GM19452 (cell line): ENCODE measurements around the gene IGSF3.
"Not testable (repeated sequence)": the region's sequence is repeated elsewhere in the genome, so short reads cannot be mapped to it uniquely, and the experiment has no call there.

Experiments
- ATAC-seq: cut with Tn5 transposase; IDR thresholded peaks from one replicate; pipeline ENCODE4 v1.9.1; 2021; ENCODE audit not compliant: unreplicated experiment

The IGSF3 gene

GRCh38 chr1:116664366-116664977, 3.1 kb downstream of the IGSF3 start:
- ATAC-seq = no peak

GRCh38 chr1:116663821-116664220, 3.7 kb downstream of the IGSF3 start:
- ATAC-seq = no peak

GRCh38 chr1:116661633-116662032, 5.9 kb downstream of the IGSF3 start:
- no peak for ATAC-seq

- not testable (repeated sequence) for ATAC-seq
These were observed 8.9 kb downstream of the IGSF3 start for GRCh38 chr1:116658645-116659044.

- ATAC-seq = not testable (repeated sequence)
These were observed 9.7 kb downstream of the IGSF3 start for GRCh38 chr1:116657836-116658235.

GRCh38 chr1:116654351-116654750, 13.2 kb downstream of the IGSF3 start:
- no peak for ATAC-seq

GRCh38 chr1:116652598-116652997, 14.9 kb downstream of the IGSF3 start:
- not testable (repeated sequence) for ATAC-seq

GRCh38 chr1:116650781-116651180, 16.8 kb downstream of the IGSF3 start:
- not testable (repeated sequence) for ATAC-seq

GRCh38 chr1:116649041-116649440, 18.5 kb downstream of the IGSF3 start:
- not testable (repeated sequence) for ATAC-seq

GRCh38 chr1:116648325-116648724, 19.2 kb downstream of the IGSF3 start:
- not testable (repeated sequence) for ATAC-seq

GRCh38 chr1:116647186-116647585, 20.3 kb downstream of the IGSF3 start:
- not testable (repeated sequence) for ATAC-seq

- not testable (repeated sequence) for ATAC-seq
These were observed 20.8 kb downstream of the IGSF3 start for GRCh38 chr1:116646673-116647170.

GRCh38 chr1:116645802-116646672, 21.5 kb downstream of the IGSF3 start:
- ATAC-seq = not testable (repeated sequence)

- not testable (repeated sequence) for ATAC-seq
These were observed 22.5 kb downstream of the IGSF3 start for GRCh38 chr1:116644993-116645392.

- ATAC-seq = not testable (repeated sequence)
These were observed 23.4 kb downstream of the IGSF3 start for GRCh38 chr1:116644096-116644495.

- not testable (repeated sequence) for ATAC-seq
These were observed 24.2 kb downstream of the IGSF3 start for GRCh38 chr1:116643281-116643751.

- not testable (repeated sequence) for ATAC-seq
These were observed 24.9 kb downstream of the IGSF3 start for GRCh38 chr1:116642311-116643280.

GRCh38 chr1:116637583-116637982, 29.9 kb downstream of the IGSF3 start:
- ATAC-seq = not testable (repeated sequence)

- not testable (repeated sequence) for ATAC-seq
These were observed 30.9 kb downstream of the IGSF3 start for GRCh38 chr1:116636584-116636983.

- not testable (repeated sequence) for ATAC-seq
These were observed 33.1 kb downstream of the IGSF3 start for GRCh38 chr1:116634386-116634785.
